Adipocyte (in vitro differentiated cells): ENCODE results near the gene SDCBP2.
A peak's percentile ranks its signal among the peaks of the same experiment; 100 is the strongest.

Experiments used
- DNase-seq: peaks from one replicate; pipeline ENCODE4 v3.0.0-alpha.2; 2015; ENCODE audit warnings: low read depth
- H3K27me3 ChIP-seq: replicated peaks from 2 replicates; pipeline ENCODE4 v1.7.0; 2013; ENCODE audit warnings: mild to moderate bottlenecking, low read length, moderate library complexity; ENCODE audit not compliant: control insufficient read depth, insufficient read depth
- H3K36me3 ChIP-seq: 2 replicates; pipeline ENCODE4 v1.7.0; 2013; ENCODE audit warnings: low read length, mild to moderate bottlenecking, moderate library complexity; ENCODE audit not compliant: control insufficient read depth, insufficient read depth, severe bottlenecking
- H3K4me1 ChIP-seq: 2 replicates; pipeline ENCODE4 v1.7.0; 2013; ENCODE audit warnings: mild to moderate bottlenecking, low read length, moderate library complexity; ENCODE audit not compliant: control insufficient read depth, insufficient read depth
- H3K4me3 ChIP-seq: 2 replicates; pipeline ENCODE4 v1.7.0; 2013; ENCODE audit warnings: mild to moderate bottlenecking, low read length, moderate library complexity
- H3K9ac ChIP-seq: 2 replicates; pipeline ENCODE4 v1.7.0; 2013; ENCODE audit warnings: mild to moderate bottlenecking, low read length, moderate library complexity
- H3K9me3 ChIP-seq: 2 replicates; pipeline ENCODE4 v1.7.0; 2013; ENCODE audit warnings: mild to moderate bottlenecking, low read length, moderate library complexity; ENCODE audit not compliant: control insufficient read depth

Gene SDCBP2

GRCh38 chr20:1265916-1266166 lies 63.1 kb downstream of the SDCBP2 start:
- DNase-seq: no peak
- Histone ChIP-seq H3K9ac (peak overlapping the region; percentile 90), H3K4me3 (peak overlapping the region; percentile 86), H3K36me3 (no peaks in the 10 kb centered on the region), H3K4me1 (peaks cover 13% of the 10 kb centered on the region), H3K9me3 (no peaks in the 10 kb centered on the region), H3K27me3 (no peaks in the 10 kb centered on the region)

DNA sequence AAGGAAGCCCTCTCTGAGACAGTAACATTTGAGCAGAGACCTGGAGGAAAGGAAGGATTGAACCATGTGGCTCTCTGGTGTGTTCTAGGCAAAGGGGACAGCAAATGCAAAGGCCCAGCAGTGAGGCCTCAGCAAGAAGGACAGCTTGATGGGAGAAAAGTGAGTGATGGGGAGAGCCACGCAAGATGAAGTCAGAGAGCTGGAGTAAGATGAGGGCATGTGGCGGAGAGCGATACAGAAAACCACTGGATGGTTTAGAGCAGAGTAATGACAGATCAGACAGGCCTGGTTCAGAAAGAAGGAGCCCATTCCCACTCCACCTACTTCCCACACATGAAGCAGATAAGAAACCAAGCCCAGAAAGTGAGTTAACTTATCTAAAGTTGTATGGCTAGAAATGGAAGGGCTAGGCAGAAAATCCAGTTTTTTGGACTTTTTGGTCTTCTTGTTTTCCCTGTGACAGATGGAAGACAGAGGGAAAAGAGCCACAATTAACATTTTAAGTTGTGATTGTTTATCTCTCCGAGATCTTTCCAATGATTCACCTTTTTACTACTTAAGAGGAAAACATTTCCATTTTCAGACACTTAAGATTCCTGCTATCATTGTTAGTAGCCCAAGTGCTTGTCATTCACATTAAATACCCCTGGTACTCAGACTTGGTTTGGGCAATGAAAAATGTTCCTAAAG lies 63.6 kb downstream of the SDCBP2 start:
- Histone ChIP-seq H3K36me3 (no peaks in the 10 kb centered on the region), H3K27me3 (no peaks in the 10 kb centered on the region)

GRCh38 chr20:1264727-1265126 lies 64.2 kb downstream of the SDCBP2 start:
- no peak for DNase-seq
- no peak overlapping the region for H3K4me3 ChIP-seq
- peaks cover 13% of the 10 kb centered on the region for H3K4me1 ChIP-seq
- H3K9me3 ChIP-seq: no peaks in the 10 kb centered on the region
- no peaks in the 10 kb centered on the region for H3K27me3 ChIP-seq
- H3K36me3 ChIP-seq: no peaks in the 10 kb centered on the region
- H3K9ac ChIP-seq: peak overlapping the region; percentile 90

More for the DNA sequence above, 63.6 kb downstream of the SDCBP2 start:
- no peaks in the 10 kb centered on the region for H3K9me3 ChIP-seq
- peak; percentile 9 for DNase-seq
- peaks cover 13% of the 10 kb centered on the region for H3K4me1 ChIP-seq
- peak overlapping the region; percentile 90 for H3K9ac ChIP-seq
- peak overlapping the region; percentile 86 for H3K4me3 ChIP-seq

- DNase-seq: peak; percentile 62
- peaks cover 13% of the 10 kb centered on the region for H3K4me1 ChIP-seq
- no peaks in the 10 kb centered on the region for H3K9me3 ChIP-seq
- H3K4me3 ChIP-seq: no peak overlapping the region
- H3K36me3 ChIP-seq: no peaks in the 10 kb centered on the region
- no peak overlapping the region for H3K9ac ChIP-seq
- H3K27me3 ChIP-seq: no peaks in the 10 kb centered on the region
Measured at GRCh38 chr20:1263853-1264252, 65.1 kb downstream of the SDCBP2 start.
